ES-I3 (cell line): ENCODE results near the gene LINGO1.

Experiments used
- H3K36me3 ChIP-seq: 2 replicates; pipeline ENCODE4 v1.6.1; 2013; ENCODE audit warnings: mild to moderate bottlenecking, low read length, control low read depth, moderate library complexity; ENCODE audit not compliant: insufficient read depth
- H3K4me1 ChIP-seq: 2 replicates; pipeline ENCODE4 v1.6.1; 2013; ENCODE audit warnings: mild to moderate bottlenecking, control low read depth, low read length; ENCODE audit not compliant: insufficient read depth
- H3K9ac ChIP-seq: 2 replicates; pipeline ENCODE4 v1.6.1; 2013; ENCODE audit warnings: low read depth, mild to moderate bottlenecking, low read length, moderate library complexity
- H3K9me3 ChIP-seq: 2 replicates; pipeline ENCODE4 v1.6.1; 2013; ENCODE audit warnings: mild to moderate bottlenecking, low read length, moderate library complexity; ENCODE audit not compliant: control insufficient read depth, insufficient read depth

LINGO1 gene

DNA sequence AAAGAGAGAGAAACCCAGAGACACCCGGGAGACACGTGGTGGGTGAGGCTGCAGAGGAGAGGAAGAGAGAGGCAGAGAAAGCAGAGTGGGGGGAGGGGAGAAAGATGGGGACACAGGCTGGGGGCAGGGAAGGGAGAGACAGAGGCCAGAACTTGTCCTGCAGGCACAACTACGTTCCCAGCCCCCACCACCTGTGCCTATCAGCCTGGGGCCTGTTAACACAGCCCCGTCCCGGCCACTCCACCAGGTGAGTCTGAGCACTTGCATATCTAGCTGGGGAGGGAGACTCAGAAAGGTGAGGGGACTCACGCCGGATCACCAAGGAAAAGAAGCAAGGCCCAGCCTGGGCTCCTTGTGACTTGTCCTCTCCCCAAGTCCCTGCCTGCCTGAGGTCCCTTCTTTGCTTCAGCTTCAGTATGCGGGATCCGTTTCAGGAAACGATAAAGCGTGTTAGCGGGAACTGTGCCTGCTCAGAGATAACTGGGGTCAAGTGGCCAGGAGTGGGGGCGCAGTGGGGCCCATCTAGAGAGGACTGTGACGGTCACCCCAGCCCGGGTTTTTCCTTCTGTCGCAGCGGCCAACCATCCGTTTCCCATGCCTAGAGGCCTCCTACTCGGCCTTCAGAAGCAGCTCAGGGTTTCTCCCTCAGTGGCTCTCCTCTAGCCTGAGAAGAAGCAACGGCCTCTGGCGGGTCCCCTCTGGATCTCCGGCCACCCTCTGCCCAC is 10.3 kb downstream of the LINGO1 start:
- Histone ChIP-seq H3K4me1 (peaks cover 41% of the 10 kb centered on the region), H3K9me3 (no peaks in the 10 kb centered on the region)

DNA sequence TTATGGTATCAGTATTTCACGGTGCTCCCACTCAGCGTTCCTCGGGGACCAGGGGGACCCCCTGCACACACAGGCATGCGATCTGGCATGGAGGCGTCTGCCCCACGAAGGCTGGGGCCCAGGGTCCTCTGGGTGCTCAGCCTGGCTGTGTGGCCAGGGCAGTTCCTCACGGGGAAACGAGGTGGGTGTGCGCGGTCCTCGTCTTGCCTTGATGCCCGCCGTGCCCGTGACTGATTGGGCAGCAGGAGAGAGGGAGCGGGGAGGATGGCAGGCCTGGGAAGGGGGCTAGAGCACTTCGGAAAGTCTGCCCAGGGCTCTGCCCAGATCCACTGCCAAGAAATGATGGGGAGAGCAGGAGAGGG is 10.9 kb downstream of the LINGO1 start:
- H3K9ac ChIP-seq, result no peak overlapping the region
- H3K9me3 ChIP-seq, result no peaks in the 10 kb centered on the region
- H3K4me1 ChIP-seq, result peaks cover 36% of the 10 kb centered on the region
- H3K36me3 ChIP-seq, result no peaks in the 10 kb centered on the region; the same call in 1 of the 2 replicates

More for the DNA sequence above, 10.3 kb downstream of the LINGO1 start:
- Histone ChIP-seq H3K9ac (no peak overlapping the region), H3K36me3 (no peaks in the 10 kb centered on the region; the same call in 1 of the 2 replicates)

DNA sequence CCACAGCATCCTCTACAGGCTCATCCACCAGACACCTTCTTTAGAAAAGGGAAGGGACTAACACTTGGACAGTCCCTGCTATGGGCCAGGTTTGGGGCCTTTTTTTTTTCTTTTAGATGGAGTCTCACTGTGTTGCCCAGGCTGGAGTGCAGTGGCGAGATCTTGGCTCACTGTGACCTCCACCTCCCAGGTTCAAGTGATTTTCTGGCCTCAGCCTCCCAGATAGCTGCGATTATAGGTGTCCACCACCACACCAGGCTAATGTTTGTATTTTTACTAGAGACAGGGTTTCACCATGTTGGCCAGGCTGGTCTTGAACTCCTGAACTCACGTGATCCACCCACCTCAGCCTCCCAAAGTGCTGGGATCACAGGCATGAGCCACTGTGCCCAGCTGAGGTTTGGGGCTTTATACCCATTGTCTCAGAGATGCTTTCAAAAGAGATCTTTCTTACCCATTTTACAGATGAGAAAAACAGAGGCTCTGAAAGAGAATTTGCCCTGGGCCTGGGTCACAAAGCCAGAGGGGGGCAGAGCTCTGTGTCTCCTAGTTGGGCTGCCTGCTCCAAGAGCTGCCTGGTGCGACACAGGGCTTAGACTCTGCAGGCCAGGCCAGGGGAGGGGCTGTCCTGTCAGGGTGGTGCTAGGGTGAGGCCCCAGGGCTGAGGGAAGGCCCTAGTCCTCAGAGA is 11.6 kb downstream of the LINGO1 start:
- H3K9me3 ChIP-seq, result no peaks in the 10 kb centered on the region
- H3K9ac ChIP-seq, result no peak overlapping the region
- peaks cover 36% of the 10 kb centered on the region for H3K4me1 ChIP-seq

GRCh38 chr15:77620297-77620696 is 12.4 kb downstream of the LINGO1 start:
- Histone ChIP-seq H3K4me1 (peaks cover 36% of the 10 kb centered on the region), H3K36me3 (no peaks in the 10 kb centered on the region; the same call in 1 of the 2 replicates), H3K9me3 (no peaks in the 10 kb centered on the region), H3K9ac (no peak overlapping the region)

More for the DNA sequence above, 11.6 kb downstream of the LINGO1 start:
- H3K36me3 ChIP-seq, result no peaks in the 10 kb centered on the region; the same call in 1 of the 2 replicates

DNA sequence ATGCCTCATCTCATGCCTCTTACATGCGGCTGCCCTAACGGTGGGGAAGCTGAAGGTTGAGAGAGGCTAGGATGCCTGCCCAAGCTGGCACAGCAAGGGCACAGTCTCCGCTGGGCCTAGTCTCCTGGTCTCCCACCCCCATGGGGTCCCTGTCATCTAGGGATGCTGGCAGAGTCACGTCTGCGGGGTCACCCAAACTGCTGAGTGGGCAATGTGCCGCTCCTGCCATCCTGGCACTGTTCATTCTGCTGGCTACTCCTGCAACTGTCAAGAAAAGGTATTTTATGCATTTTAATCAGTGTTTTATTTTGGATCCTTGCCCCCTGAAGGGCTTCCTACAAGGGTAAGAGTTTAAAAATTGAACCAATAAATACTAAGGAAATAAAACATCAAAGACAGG is 12.8 kb downstream of the LINGO1 start:
- peaks cover 36% of the 10 kb centered on the region for H3K4me1 ChIP-seq
- H3K36me3 ChIP-seq, result no peaks in the 10 kb centered on the region; the same call in 1 of the 2 replicates
- no peak overlapping the region for H3K9ac ChIP-seq
- no peaks in the 10 kb centered on the region for H3K9me3 ChIP-seq

- Histone ChIP-seq H3K9me3 (no peaks in the 10 kb centered on the region), H3K36me3 (no peaks in the 10 kb centered on the region; the same call in 1 of the 2 replicates), H3K4me1 (peaks cover 20% of the 10 kb centered on the region; the same call in 1 of the 2 replicates), H3K9ac (no peak overlapping the region)
Observed at GRCh38 chr15:77617476-77618230, 15.1 kb downstream of the LINGO1 start.

- Histone ChIP-seq H3K9me3 (no peaks in the 10 kb centered on the region), H3K4me1 (peaks cover 21% of the 10 kb centered on the region), H3K9ac (no peak overlapping the region), H3K36me3 (no peaks in the 10 kb centered on the region; the same call in 1 of the 2 replicates)
Observed at GRCh38 chr15:77616072-77616471, 16.6 kb downstream of the LINGO1 start.

GRCh38 chr15:77615472-77615871 is 17.2 kb downstream of the LINGO1 start:
- no peaks in the 10 kb centered on the region for H3K9me3 ChIP-seq
- H3K4me1 ChIP-seq, result peaks cover 21% of the 10 kb centered on the region
- H3K36me3 ChIP-seq, result no peaks in the 10 kb centered on the region; the same call in 1 of the 2 replicates
- H3K9ac ChIP-seq, result no peak overlapping the region

- Histone ChIP-seq H3K4me1 (peaks cover 17% of the 10 kb centered on the region), H3K9me3 (no peaks in the 10 kb centered on the region), H3K36me3 (no peaks in the 10 kb centered on the region; the same call in 1 of the 2 replicates), H3K9ac (no peak overlapping the region)
Observed at GRCh38 chr15:77614251-77614806, 18.4 kb downstream of the LINGO1 start.

DNA sequence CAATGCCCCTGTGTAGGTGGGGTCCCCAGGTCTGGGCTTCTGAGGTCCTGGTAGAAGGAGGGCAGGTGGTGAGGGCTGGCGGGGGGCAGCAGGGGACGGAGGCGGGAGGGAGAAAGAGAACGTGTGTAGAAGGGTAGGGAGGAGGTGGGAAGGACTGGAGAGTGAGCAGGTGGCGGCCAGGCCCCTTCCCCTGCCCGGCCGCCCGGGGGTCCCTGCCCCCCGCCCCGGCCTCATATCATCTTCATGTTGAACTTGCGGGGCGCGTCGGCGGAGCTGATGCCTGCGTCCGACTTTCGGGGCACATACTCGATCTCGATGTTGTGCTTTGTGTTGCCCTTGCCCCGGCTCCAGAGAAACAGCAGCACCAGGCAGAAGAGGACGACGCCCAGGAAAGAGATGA is 18.9 kb downstream of the LINGO1 start:
- H3K9me3 ChIP-seq, result no peaks in the 10 kb centered on the region
- H3K9ac ChIP-seq, result no peak overlapping the region
- H3K36me3 ChIP-seq, result no peaks in the 10 kb centered on the region
- peaks cover 17% of the 10 kb centered on the region for H3K4me1 ChIP-seq

DNA sequence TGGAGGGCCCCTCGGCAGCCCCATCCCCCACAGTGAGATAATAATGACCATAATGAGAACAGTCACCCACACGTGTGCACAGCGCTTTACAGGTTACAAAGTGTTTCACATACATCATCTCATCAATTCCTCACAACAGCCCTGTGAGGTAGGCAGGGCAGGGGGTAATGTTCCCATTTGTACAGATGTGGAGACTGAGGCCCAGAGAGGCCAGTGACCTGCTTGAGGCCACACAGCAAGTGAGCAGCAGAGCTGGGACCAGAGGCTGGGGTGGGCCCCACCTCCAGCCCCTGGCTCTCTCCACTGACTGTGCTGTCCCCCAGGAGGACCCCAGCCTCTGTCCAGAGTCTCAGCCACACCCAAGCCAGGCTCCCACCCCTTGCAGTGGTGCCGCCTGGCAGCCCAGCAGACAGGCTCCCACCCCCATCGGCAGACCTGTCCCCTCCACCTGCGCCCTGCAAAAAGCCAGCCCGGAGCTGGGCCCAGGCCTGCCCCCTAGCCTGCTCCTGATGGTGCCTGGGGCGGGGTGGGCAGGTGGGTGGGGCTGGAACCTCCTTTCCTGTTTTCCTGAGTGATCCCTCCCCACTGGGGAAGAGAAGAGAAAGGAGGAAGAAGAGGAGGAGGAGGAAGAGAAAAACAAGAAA is 19.6 kb downstream of the LINGO1 start:
- peaks cover 17% of the 10 kb centered on the region for H3K4me1 ChIP-seq
- no peaks in the 10 kb centered on the region for H3K9me3 ChIP-seq
- no peaks in the 10 kb centered on the region for H3K36me3 ChIP-seq
- no peak overlapping the region for H3K9ac ChIP-seq

- H3K9ac ChIP-seq, result no peak overlapping the region
- no peaks in the 10 kb centered on the region for H3K36me3 ChIP-seq
- no peaks in the 10 kb centered on the region for H3K9me3 ChIP-seq
- H3K4me1 ChIP-seq, result peaks cover 26% of the 10 kb centered on the region
Observed at GRCh38 chr15:77611767-77612166, 20.9 kb downstream of the LINGO1 start.

DNA sequence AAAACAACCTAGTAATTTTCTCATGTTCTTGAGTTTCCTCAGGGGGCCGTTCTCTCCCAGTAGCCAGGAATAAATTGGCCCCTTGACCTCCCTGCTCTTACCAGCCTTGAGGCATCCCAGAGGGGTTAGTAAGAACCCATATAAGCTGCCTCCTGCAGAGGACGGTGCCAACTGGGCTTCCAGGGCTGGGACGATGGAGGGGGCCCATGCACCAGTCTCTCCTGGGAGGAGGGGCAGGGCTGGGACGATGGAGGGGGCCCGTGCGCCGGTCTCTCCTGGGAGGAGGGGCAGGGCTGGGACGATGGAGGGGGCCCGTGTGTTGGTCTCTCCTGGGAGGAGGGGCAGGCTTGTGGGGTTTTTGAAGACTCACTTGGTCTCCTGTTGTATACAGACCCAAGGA is 22.0 kb downstream of the LINGO1 start:
- Histone ChIP-seq H3K4me1 (peaks cover 35% of the 10 kb centered on the region), H3K36me3 (no peaks in the 10 kb centered on the region), H3K9ac (no peak overlapping the region), H3K9me3 (no peaks in the 10 kb centered on the region)

GRCh38 chr15:77609558-77609957 is 23.2 kb downstream of the LINGO1 start:
- Histone ChIP-seq H3K9ac (no peak overlapping the region), H3K4me1 (peaks cover 44% of the 10 kb centered on the region), H3K9me3 (no peaks in the 10 kb centered on the region), H3K36me3 (no peaks in the 10 kb centered on the region)
